K562 (cell line): ENCODE measurements around the gene USP5. TPM values are rescaled to one million over a fixed set of nuclear protein-coding genes. Genes with fewer than 3 reads are reported as not detected.

Experiments used
- ATAC-seq: fragments of 200-7000 bp; cut with Tn5 transposase; 3 replicates; pipeline ENCODE4 v1.9.1; 2020; ENCODE audit warnings: moderate library complexity
- BruUV-seq: library from RNA; stranded (reverse); fragments of 400-500 nt; replicated peaks from 2 replicates; lab custom pipeline; 2021; lab: Mats Ljungman, UMichigan
- CTCF ChIA-PET: fragments of 300-600 bp; formaldehyde crosslinking; extraction: SDS; loops from one replicate; lab custom pipeline; 2021; ENCODE audit warnings: low intra/inter-chr PET ratio; lab: Yijun Ruan, JAX
- POLR2A ChIA-PET: fragments of 300-600, 350-650 bp; sonication (Branson Sonifier 250); formaldehyde crosslinking; extraction: SDS; loops from one replicate; lab custom pipeline; 2021; ENCODE audit warnings: antibody characterized with exemption, inconsistent platforms; lab: Yijun Ruan, JAX
- DNase-seq, 4 experiments: peaks; one replicate each; pipeline versions ENCODE4 v3.0.0 to v3.0.0-alpha.2; 2011 to 2018; ENCODE audit warnings: low spot score in 3 of 4, mixed read lengths in 3 of 4; ENCODE audit errors: extremely low read depth in 1 of 4
- FAIRE-seq: peaks from 2 replicates; lab custom pipeline; 2011; peaks lifted over from hg19 to GRCh38; lab: Jason Lieb, UNC
- H2AFZ ChIP-seq: 2 replicates; pipeline ENCODE4 v1.6.0; 2011; ENCODE audit warnings: low read depth, low read length, control low read depth, inconsistent platforms
- H3K27ac ChIP-seq: fragments of 200-600 bp; 3 replicates; pipeline ENCODE4 v1.8.0; 2011; ENCODE audit warnings: low read depth, mild to moderate bottlenecking, control low read depth, inconsistent platforms, low read length, moderate library complexity, mixed read lengths; ENCODE audit errors: extremely low read depth
- H3K27me3 ChIP-seq, 2 experiments: fragments of 300-600 bp in 1 of 2; 2 replicates in 1 of 2; 3 replicates in 1 of 2; pipeline versions ENCODE4 v1.6.0 to v1.8.0; 2011; ENCODE audit warnings: inconsistent platforms in 2 of 2, low read length in 2 of 2, mild to moderate bottlenecking in 1 of 2, mixed read lengths in 1 of 2, moderate library complexity in 1 of 2; ENCODE audit not compliant: control insufficient read depth in 2 of 2, insufficient read depth in 2 of 2
- H3K36me3 ChIP-seq: fragments of 300-600 bp; 3 replicates; pipeline ENCODE4 v1.8.0; 2011; ENCODE audit warnings: mild to moderate bottlenecking, low read length, inconsistent platforms; ENCODE audit not compliant: control insufficient read depth, insufficient read depth
- H3K4me1 ChIP-seq, 2 experiments: fragments of 200-600 bp in 1 of 2; replicated peaks in 1 of 2; 2 replicates in 1 of 2; 3 replicates in 1 of 2; pipeline versions ENCODE4 v1.5.1 to v1.8.0; 2011; ENCODE audit warnings: inconsistent platforms in 2 of 2, low read length in 2 of 2, mild to moderate bottlenecking in 1 of 2, mixed read lengths in 1 of 2, moderate library complexity in 1 of 2; ENCODE audit not compliant: control insufficient read depth in 2 of 2, insufficient read depth in 2 of 2
- H3K4me2 ChIP-seq: 2 replicates; pipeline ENCODE4 v1.6.1; 2011; ENCODE audit warnings: low read length, control low read depth, inconsistent platforms, mixed read lengths; ENCODE audit not compliant: insufficient read depth
- H3K4me3 ChIP-seq: fragments of 200-600 bp; sonication (generic), shearing (Covaris generic); 2 replicates; pipeline ENCODE4 v1.5.1; 2016; ENCODE audit warnings: control low read depth, inconsistent platforms
- H3K79me2 ChIP-seq: fragments of 200-600 bp; 3 replicates; pipeline ENCODE4 v1.8.0; 2011; ENCODE audit warnings: low read length, inconsistent platforms; ENCODE audit not compliant: control insufficient read depth, insufficient read depth
- H3K9ac ChIP-seq, 2 experiments: 2 replicates each; pipeline versions ENCODE4 v1.6.0 to v1.6.1; 2011; ENCODE audit warnings: low read depth in 2 of 2, low read length in 2 of 2, control low read depth in 1 of 2, inconsistent platforms in 1 of 2, mild to moderate bottlenecking in 1 of 2, mixed read lengths in 1 of 2; ENCODE audit not compliant: insufficient read depth in 1 of 2
- H3K9me1 ChIP-seq: one replicate; pipeline ENCODE4 v1.6.0; 2011; ENCODE audit warnings: inconsistent platforms, mild to moderate bottlenecking, low read length, moderate library complexity; ENCODE audit not compliant: control insufficient read depth, insufficient read depth
- H3K9me3 ChIP-seq: replicated peaks from 2 replicates; pipeline ENCODE4 v1.5.1; 2011; ENCODE audit warnings: low read depth, low read length, inconsistent platforms; ENCODE audit not compliant: control insufficient read depth, insufficient read depth
- H4K20me1 ChIP-seq: replicated peaks from 2 replicates; pipeline ENCODE4 v1.6.1; 2011; ENCODE audit warnings: low read length, inconsistent platforms, mixed read lengths; ENCODE audit not compliant: control insufficient read depth, insufficient read depth
- ARHGAP35 ChIP-seq: fragments of 450-650 bp; IDR thresholded peaks from 2 replicates; pipeline ENCODE4 v1.6.1; 2018; ENCODE audit not compliant: partially characterized antibody
- CREB1 ChIP-seq, 2 experiments: sonication (generic) in 1 of 2; formaldehyde crosslinking in 1 of 2; IDR thresholded peaks; 2 replicates each; pipeline versions ENCODE4 v1.6.1 to v1.8.0; 2012 to 2022; ENCODE audit warnings: inconsistent platforms in 1 of 2, mild to moderate bottlenecking in 1 of 2, missing genetic modification reagents in 1 of 2, moderate library complexity in 1 of 2
- E2F8 ChIP-seq: fragments of 450-650 bp; IDR thresholded peaks from 2 replicates; pipeline ENCODE4 v1.7.1; 2018; ENCODE audit warnings: mild to moderate bottlenecking, low read depth; ENCODE audit not compliant: partially characterized antibody
- ETV1 ChIP-seq: fragments of 450-650 bp; conservative IDR thresholded peaks from 2 replicates; pipeline ENCODE4 v1.6.1; 2016; ENCODE audit warnings: missing genetic modification characterization, control low read depth, low read depth, missing compliant biosample characterization
- FOSL1 ChIP-seq: fragments of 200-800 bp; sonication (Bioruptor generic); conservative IDR thresholded peaks from 2 replicates; pipeline ENCODE4 v1.6.1; 2016; ENCODE audit warnings: missing genetic modification characterization, missing compliant biosample characterization
- HDAC1 ChIP-seq, 2 experiments: fragments of 450-650 bp; IDR thresholded peaks; 2 replicates each; pipeline ENCODE4 v1.6.1; 2016 to 2017; ENCODE audit warnings: inconsistent platforms in 1 of 2, mild to moderate bottlenecking in 1 of 2, moderate library complexity in 1 of 2
- JUND ChIP-seq, 2 experiments: IDR thresholded peaks; 2 replicates in 1 of 2; 3 replicates in 1 of 2; pipeline ENCODE4 v1.6.1; 2011; ENCODE audit warnings: borderline replicate concordance in 2 of 2, low read depth in 2 of 2, low read length in 2 of 2, improper control_type of control experiment in 1 of 2, missing biosample characterization in 1 of 2, missing genetic modification characterization in 1 of 2, missing genetic modification reagents in 1 of 2
- KLF13 ChIP-seq: fragments of 450-650 bp; IDR thresholded peaks from 2 replicates; pipeline ENCODE4 v1.6.1; 2016; ENCODE audit warnings: missing genetic modification characterization, low read depth, mild to moderate bottlenecking, missing compliant biosample characterization, moderate library complexity, borderline replicate concordance
- KLF6 ChIP-seq: fragments of 250-450 bp; sonication (Bioruptor Pico); IDR thresholded peaks from 2 replicates; pipeline ENCODE4 v1.4.0; 2020; ENCODE audit warnings: mild to moderate bottlenecking, moderate library complexity, borderline replicate concordance
- NEUROD1 ChIP-seq: fragments of 150-350 bp; IDR thresholded peaks from 2 replicates; pipeline ENCODE4 v1.6.1; 2014; ENCODE audit warnings: borderline replicate concordance, low read length, low read depth; ENCODE audit not compliant: partially characterized antibody
- POLR2H ChIP-seq: IDR thresholded peaks from 2 replicates; pipeline ENCODE4 v1.6.1; 2016; ENCODE audit warnings: missing genetic modification characterization, low read depth, mild to moderate bottlenecking, control low read depth, missing compliant biosample characterization, moderate library complexity
- RBM25 ChIP-seq: fragments of 200-400 bp; formaldehyde crosslinking; IDR thresholded peaks from 2 replicates; pipeline ENCODE4 v1.6.1; 2018; ENCODE audit warnings: low read length, low read depth, moderate library complexity; ENCODE audit not compliant: severe bottlenecking
- RFX1 ChIP-seq: fragments of 450-650 bp; IDR thresholded peaks from 2 replicates; pipeline ENCODE4 v1.6.1; 2016; ENCODE audit warnings: mild to moderate bottlenecking, moderate library complexity
- TSC22D4 ChIP-seq: fragments of 450-650 bp; IDR thresholded peaks from 2 replicates; pipeline ENCODE4 v1.6.1; 2016; ENCODE audit warnings: missing genetic modification characterization, missing biosample characterization, control low read depth
- VEZF1 ChIP-seq: fragments of 200-800 bp; sonication (Bioruptor generic); IDR thresholded peaks from 2 replicates; pipeline ENCODE4 v1.6.1; 2017; ENCODE audit warnings: missing genetic modification characterization, missing compliant biosample characterization
- WGBS: fragments of 100-300 bp; shearing (Covaris generic); methylation state at CpG from one replicate; pipeline ENCODE4 v1.1.6; 2016; ENCODE audit warnings: low coverage, mixed read lengths; ENCODE audit not compliant: insufficient coverage; ENCODE audit errors: missing lambda C conversion rate; 5-methylcytosine and 5-hydroxymethylcytosine counted together
- in situ Hi-C: fragments of 300-500 bp; cut with MboI; formaldehyde crosslinking; loops from 4 replicates; pipeline ENCODE4 v1.15.0; 2018; ENCODE audit warnings: inconsistent platforms, mixed read lengths
- intact Hi-C: fragments of 100-400 bp; cut with micrococcal nuclease; formaldehyde crosslinking; loops from 2 replicates; pipeline ENCODE4 v1.14.2; 2022
- polyA plus RNA-seq, 8 experiments: library from polyadenylated mRNA; depleted of rRNA in 4 of 8; stranded (reverse) in 5 of 8; unstranded in 3 of 8; fragments of >200 nt; fragmentation: Nextera tagmentation in 2 of 8; fragmentation: Illumina TruSeq in 1 of 8; extraction: Ambion mirVana in 2 of 8; extraction: Trizol in 1 of 8; gene quantifications; 2 replicates each; pipeline versions ENCODE4 v1.2.1 to v1.2.3, GENCODE V29; 2011 to 2014; ENCODE audit warnings: inconsistent platforms in 1 of 8, missing spikeins in 1 of 8
- total RNA-seq, 7 experiments: library from RNA; depleted of rRNA in 6 of 7; stranded (reverse); fragments of >200 nt in 6 of 7; fragmentation: Illumina TruSeq in 2 of 7; extraction: Trizol in 2 of 7; gene quantifications; 2 replicates each; pipeline versions ENCODE4 v1.2.1 to v1.2.3, GENCODE V29; 2011 to 2021; ENCODE audit warnings: low replicate concordance in 1 of 7

The USP5 gene
- total and polyA plus RNA-seq, 9 of the 15 experiments (the other 6 are each of a cell fraction or from before 2014, with no cell fraction given) = 1.4 to 107 (median 48.6) TPM

- Histone ChIP-seq H3K4me1 (peaks cover 12 to 18% of the 10 kb centered on the region in 2 experiments; a peak in 4 of 5 replicates), H3K79me2 (peaks cover 53% of the 10 kb centered on the region), H3K9me3 (no peaks in the 10 kb centered on the region), H3K9ac (peak within 1 kb of the TSS; percentile 89 to 96), H3K36me3 (peaks cover 67% of the 10 kb centered on the region; the same call in 2 of the 3 replicates), H3K27ac (peak within 1 kb of the TSS; percentile 87), H3K4me3 (peak within 1 kb of the TSS; percentile 79), H4K20me1 (no peaks in the 10 kb centered on the region; the same call in 1 of the 2 replicates), H3K27me3 (no peaks in the 10 kb centered on the region), H3K9me1 (peaks cover 3% of the 10 kb centered on the region), H3K4me2 (peak within 1 kb of the TSS; percentile 88), H2AFZ (peak within 1 kb of the TSS; percentile 87)
- BruUV-seq = no TSS peak
- FAIRE-seq = peak; percentile 99
- in situ Hi-C loops (no loop called here), intact Hi-C loops (no loop called here)
- ChIA-PET POLR2A (interaction anchor here (0.6 to 7.4 kb wide), 14 partner anchors 7 to 317 kb away, joined by 3 to 174 read pairs (median 4); partner anchors contain the start of genes C12orf57, COPS7A, GAPDH and GNB3), CTCF (no interaction called here)
- WGBS = 0% methylated on average over 33 of the region's 37 CpGs
- peak; percentile 86 for ATAC-seq
- peak; percentile 94 to 98 (median 96) for DNase-seq
- TF ChIP-seq RBM25 = peak; percentile 97
- no peak; the same call in 1 of the 2 replicates for TF ChIP-seq VEZF1 (CRISPR knock-in tag)
- TF ChIP-seq HDAC1 (IDR thresholded peaks at IDR 0.05) = peak in 1 of 2 experiments; percentile 85; a peak in 1 of 4 replicates
- TF ChIP-seq E2F8 = peak; percentile 87
- TF ChIP-seq ETV1 (tag) = no peak
- TF ChIP-seq NEUROD1 = peak; percentile 93
- no peak for TF ChIP-seq KLF6
- peak; percentile 64 for TF ChIP-seq FOSL1 (tag)
- TF ChIP-seq ARHGAP35 = no peak
- peak; percentile 66; the same call in 1 of the 2 replicates for TF ChIP-seq KLF13 (tag)
- TF ChIP-seq TSC22D4 (tag) = no peak
- peak; percentile 55; the same call in 1 of the 2 replicates for TF ChIP-seq CREB1 (IDR thresholded peaks at IDR 0.05)
- peak; percentile 87 for TF ChIP-seq CREB1 (CRISPR knock-in tag; IDR thresholded peaks at IDR 0.05)
- TF ChIP-seq POLR2H = peak; percentile 86
- no peak for TF ChIP-seq JUND (IDR thresholded peaks at IDR 0.05; ENCODE audit: borderline replicate concordance, low read depth, low read length)
- 0 out of 3 replicates have a peak, but pooled peaks have one; percentile 26 for TF ChIP-seq JUND (tag; IDR thresholded peaks at IDR 0.05; ENCODE audit: borderline replicate concordance, low read depth, low read length)
- TF ChIP-seq RFX1 = 0 out of 2 replicates have a peak, but pooled peaks have one; percentile 15
Measured at GRCh38 chr12:6851153-6851920, 613 bp upstream of the USP5 start, which contains the start of gene CDCA3. TSS of gene CDCA3 (minus strand) at chr12:6851286. CDS start at chr12:6850952, 334 bp downstream.
